ENCODE results near the gene ZDHHC16.
A peak's percentile ranks its signal among the peaks of the same experiment; 100 is the strongest.

ZDHHC16 gene

DNA sequence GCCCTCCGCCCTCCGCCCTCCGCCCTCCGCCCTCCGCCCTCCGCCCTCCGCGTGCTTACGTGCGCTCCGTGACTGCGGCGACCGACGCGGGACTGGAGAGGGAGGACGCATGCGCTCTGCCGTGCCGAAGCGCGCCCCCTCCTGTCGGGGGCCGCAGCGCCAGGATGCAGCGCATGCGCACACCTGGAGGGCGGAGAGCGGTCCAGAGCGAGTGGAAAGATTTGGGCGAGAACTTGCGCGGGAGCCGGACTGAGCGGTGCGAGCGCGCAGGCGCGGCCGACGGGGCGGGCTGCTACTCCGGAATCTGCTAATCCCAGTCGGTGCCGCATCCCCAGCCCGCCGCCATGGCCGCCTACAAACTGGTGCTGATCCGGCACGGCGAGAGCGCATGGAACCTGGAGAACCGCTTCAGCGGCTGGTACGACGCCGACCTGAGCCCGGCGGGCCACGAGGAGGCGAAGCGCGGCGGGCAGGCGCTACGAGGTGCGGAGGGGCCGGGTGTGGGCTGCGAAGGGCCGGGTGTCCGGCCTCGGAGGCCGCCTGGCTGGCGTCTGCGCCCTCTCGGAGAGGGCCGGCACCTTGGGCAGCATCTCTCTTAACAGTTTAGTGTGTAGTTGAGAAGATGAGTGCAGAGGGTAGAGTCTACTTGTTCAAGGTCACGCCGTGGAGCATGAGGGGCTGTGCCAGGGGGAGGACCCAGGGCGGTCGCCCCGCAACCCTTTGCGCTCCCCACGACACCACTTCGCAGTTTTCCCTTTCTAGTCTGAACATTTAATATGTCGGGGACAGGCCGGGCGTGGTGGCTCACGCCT lies 19.8 kb upstream of the ZDHHC16 start, which contains the start of gene PGAM1:
TSS of gene PGAM1 (plus strand) at position 228 of the 812 bp plus-strand sequence. CDS start at position 345, 117 bp downstream.
- TF ChIP-seq, protein P1, sequence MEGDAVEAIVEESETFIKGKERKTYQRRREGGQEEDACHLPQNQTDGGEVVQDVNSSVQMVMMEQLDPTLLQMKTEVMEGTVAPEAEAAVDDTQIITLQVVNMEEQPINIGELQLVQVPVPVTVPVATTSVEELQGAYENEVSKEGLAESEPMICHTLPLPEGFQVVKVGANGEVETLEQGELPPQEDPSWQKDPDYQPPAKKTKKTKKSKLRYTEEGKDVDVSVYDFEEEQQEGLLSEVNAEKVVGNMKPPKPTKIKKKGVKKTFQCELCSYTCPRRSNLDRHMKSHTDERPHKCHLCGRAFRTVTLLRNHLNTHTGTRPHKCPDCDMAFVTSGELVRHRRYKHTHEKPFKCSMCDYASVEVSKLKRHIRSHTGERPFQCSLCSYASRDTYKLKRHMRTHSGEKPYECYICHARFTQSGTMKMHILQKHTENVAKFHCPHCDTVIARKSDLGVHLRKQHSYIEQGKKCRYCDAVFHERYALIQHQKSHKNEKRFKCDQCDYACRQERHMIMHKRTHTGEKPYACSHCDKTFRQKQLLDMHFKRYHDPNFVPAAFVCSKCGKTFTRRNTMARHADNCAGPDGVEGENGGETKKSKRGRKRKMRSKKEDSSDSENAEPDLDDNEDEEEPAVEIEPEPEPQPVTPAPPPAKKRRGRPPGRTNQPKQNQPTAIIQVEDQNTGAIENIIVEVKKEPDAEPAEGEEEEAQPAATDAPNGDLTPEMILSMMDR (conservative IDR thresholded peaks at IDR 0.05; ENCODE audit: low read depth, low read length): peak; percentile 69
- DNase-seq (ENCODE audit: low read depth): peak; percentile 84
- peak within 1 kb of the TSS; percentile 95 for H3K4me3 ChIP-seq (ENCODE audit: low read length)

DNA sequence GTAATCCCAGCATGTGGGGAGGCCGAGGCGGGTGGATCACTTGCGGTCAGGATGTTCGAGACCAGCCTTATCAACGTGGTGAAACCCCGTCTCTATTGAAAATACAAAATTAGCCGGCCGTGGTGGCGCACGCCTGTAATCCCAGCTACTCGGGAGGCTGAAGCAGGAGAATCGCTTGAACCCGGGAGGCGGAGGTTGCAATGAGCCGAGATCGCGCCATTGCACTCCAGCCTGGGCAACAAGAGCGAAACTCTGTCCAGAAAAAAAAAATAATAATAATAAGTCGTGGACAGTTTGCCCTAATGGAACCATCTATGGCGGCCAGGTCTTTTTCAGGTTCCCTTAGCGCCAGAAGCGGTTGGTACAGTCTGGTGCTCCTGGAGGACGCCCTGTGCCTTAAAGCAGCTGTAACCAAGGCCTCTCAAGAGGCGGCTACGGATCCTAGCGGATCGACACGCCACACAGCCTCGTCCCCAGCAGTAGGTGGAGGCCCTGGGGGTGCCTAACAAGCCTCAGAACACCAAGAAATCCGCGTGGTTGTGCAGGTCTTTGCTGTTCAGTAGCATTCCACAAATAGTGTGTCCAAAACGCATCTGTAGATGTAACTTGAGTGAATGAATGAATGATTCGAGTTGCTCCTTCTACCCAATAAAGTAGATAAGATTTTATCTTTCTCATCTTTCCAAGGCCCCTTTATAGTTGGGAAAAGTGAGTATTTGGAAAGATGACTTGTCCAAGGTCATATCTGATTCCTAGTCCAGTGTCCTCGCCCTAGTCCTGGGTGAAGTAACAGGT lies 19.0 kb upstream of the ZDHHC16 start:
- peak overlapping the region; percentile 95 for H3K4me3 ChIP-seq (ENCODE audit: low read length)
- TF ChIP-seq, protein P1 (conservative IDR thresholded peaks at IDR 0.05; ENCODE audit: low read depth, low read length): no peak
- DNase-seq (ENCODE audit: low read depth): no peak

DNA sequence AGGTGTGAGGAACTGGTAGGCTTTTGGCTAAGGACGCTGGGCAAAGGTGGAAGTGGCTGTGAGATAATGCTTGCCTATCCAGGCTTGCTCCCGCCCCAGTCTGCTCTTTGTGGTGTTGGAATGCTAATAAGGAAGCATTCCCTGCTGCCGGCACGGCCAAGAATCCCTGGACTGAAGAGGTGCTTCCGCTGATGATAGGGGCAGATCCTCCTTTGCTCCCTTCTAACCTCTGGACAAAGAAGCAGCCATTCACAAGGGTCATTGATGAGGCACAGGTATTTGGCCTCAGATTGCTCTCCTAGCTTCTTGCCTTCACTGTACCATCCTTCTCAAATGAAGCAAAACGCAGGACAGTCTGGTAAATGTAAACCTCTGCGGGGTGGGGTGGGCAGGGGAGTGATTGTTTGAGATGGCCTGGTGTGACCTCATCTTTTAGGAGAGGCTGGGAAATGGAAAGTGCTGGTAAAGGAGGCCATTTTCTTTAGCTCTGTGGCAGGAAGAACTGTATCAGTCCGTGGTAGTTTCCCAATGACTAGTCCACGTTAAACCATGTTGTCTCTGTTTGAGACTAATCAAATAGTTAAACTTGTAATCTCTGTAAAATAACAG lies 18.3 kb upstream of the ZDHHC16 start:
- peak overlapping the region; percentile 95 for H3K4me3 ChIP-seq (ENCODE audit: low read length)
- no peak for DNase-seq (ENCODE audit: low read depth)
- TF ChIP-seq, protein P1 (conservative IDR thresholded peaks at IDR 0.05; ENCODE audit: low read depth, low read length): no peak

DNA sequence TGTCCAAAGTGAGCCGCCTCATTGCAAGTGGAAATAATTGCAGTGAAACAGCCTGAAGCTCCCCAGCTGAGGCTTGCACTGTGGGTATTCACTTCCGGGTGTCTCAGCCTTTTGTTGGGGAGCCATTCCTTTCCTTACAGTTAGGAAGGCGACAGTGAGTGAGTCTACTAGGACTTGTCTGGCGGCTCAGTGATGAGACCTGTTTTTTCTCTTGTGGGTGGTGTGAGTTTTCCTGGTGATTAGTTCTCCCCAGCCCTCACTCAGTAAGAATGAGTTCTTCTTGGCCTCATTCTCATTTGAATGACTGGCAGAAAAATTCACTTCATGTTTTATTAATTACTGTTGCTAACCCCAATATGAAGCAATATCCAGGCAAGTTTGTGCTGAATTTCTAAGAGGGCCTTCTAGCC lies 17.4 kb upstream of the ZDHHC16 start:
- DNase-seq (ENCODE audit: low read depth): no peak
- H3K4me3 ChIP-seq (ENCODE audit: low read length): peak overlapping the region; percentile 95

DNA sequence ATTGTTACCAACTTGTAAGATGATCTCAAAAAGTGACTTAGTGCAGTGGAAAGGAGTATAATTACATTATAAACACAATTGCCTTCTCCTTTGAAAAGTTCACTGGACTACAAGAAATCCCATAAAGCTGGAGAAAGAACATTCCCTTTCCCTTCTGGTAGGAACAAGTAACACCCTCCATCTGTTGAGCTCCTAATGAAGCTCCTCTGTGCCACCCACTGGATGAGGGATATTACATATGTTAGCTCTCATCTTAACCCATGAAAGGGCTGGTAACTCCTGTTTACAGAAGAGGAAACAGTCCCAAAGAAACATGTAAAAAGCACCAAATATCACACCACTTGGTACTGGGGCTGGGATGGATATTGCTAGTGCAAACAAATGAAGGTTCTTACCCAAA lies 11.9 kb upstream of the ZDHHC16 start:
- TF ChIP-seq, protein P1 (conservative IDR thresholded peaks at IDR 0.05; ENCODE audit: low read depth, low read length): no peak
- no peak for DNase-seq (ENCODE audit: low read depth)
- H3K4me3 ChIP-seq (ENCODE audit: low read length): no peak overlapping the region

More for the DNA sequence above, 17.4 kb upstream of the ZDHHC16 start:
- TF ChIP-seq, protein P1 (conservative IDR thresholded peaks at IDR 0.05; ENCODE audit: low read depth, low read length): no peak

DNA sequence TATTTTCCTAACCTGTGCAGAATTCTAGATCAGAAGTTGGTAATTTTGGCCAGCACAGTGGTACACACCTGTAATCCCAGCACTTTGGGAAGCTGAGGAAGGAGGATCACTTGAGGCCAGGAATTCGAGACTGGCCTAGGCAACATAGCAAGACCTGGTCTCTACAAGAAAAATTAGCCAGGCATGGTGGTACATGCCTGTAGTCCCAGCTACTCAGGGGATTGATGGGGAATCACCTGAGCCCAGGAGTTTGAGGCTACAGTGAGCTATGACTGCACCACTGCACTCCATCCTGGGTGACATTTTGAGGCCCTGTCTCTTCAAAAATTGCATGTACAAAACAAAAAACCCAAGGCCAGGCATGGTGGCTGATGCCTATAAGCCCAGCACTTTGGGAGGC lies 11.4 kb upstream of the ZDHHC16 start:
- TF ChIP-seq, protein P1 (conservative IDR thresholded peaks at IDR 0.05; ENCODE audit: low read depth, low read length): no peak
- no peak for DNase-seq (ENCODE audit: low read depth)
- H3K4me3 ChIP-seq (ENCODE audit: low read length): no peak overlapping the region

Data from retinal pigment epithelial cell (primary cell).